ENCODE measurements around the gene CPA3.

The CPA3 gene, protein sequence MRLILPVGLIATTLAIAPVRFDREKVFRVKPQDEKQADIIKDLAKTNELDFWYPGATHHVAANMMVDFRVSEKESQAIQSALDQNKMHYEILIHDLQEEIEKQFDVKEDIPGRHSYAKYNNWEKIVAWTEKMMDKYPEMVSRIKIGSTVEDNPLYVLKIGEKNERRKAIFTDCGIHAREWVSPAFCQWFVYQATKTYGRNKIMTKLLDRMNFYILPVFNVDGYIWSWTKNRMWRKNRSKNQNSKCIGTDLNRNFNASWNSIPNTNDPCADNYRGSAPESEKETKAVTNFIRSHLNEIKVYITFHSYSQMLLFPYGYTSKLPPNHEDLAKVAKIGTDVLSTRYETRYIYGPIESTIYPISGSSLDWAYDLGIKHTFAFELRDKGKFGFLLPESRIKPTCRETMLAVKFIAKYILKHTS
- total RNA-seq = 0 to 0.67 (median 0) reads per million in 9 experiments

- ATAC-seq (replicated peaks) = no peak
- Mint-ChIP-seq H3K9me3 (no peaks in the 10 kb centered on the region), H3K27me3 (peaks cover 61 to 64% of the 10 kb centered on the region in 2 donors), H3K4me3 (no peak within 1 kb of the TSS), H3K4me1 (ENCODE audit: low read depth in 2 of 2) (no peaks in the 10 kb centered on the region), H3K27ac (no peak within 1 kb of the TSS), H3K36me3 (ENCODE audit: insufficient read depth) (no peaks in the 10 kb centered on the region)
- DNase-seq = no peak
Observed at GRCh38 chr3:148865049-148865448, at the start of gene CPA3. TSS of gene CPA3 (plus strand) at chr3:148865296. CDS start at chr3:148865308, 12 bp downstream.

- Mint-ChIP-seq H3K4me3 (no peak overlapping the region), H3K9me3 (no peaks in the 10 kb centered on the region), H3K27ac (no peak overlapping the region), H3K4me1 (ENCODE audit: low read depth in 2 of 2) (no peaks in the 10 kb centered on the region), H3K36me3 (ENCODE audit: insufficient read depth) (no peaks in the 10 kb centered on the region), H3K27me3 (peaks cover 11 to 14% of the 10 kb centered on the region in 2 donors)
- ATAC-seq (replicated peaks) = no peak
- no peak for DNase-seq
Observed at GRCh38 chr3:148815316-148816110, 49.6 kb upstream of the CPA3 start.

- Mint-ChIP-seq H3K4me3 (no peak overlapping the region), H3K27me3 (peaks cover 11 to 20% of the 10 kb centered on the region in 2 donors), H3K27ac (no peak overlapping the region), H3K36me3 (ENCODE audit: insufficient read depth) (no peaks in the 10 kb centered on the region), H3K9me3 (no peaks in the 10 kb centered on the region), H3K4me1 (ENCODE audit: low read depth in 2 of 2) (no peaks in the 10 kb centered on the region)
- ATAC-seq (replicated peaks) (no peak), DNase-seq (no peak)
Observed at GRCh38 chr3:148816427-148816826, 48.7 kb upstream of the CPA3 start.

GRCh38 chr3:148816981-148817525 lies 48.0 kb upstream of the CPA3 start:
- DNase-seq = no peak
- H3K27ac Mint-ChIP-seq = no peak overlapping the region
- ATAC-seq (replicated peaks) = no peak
- H3K27me3 Mint-ChIP-seq = peaks cover 7 to 16% of the 10 kb centered on the region in 2 donors
- no peak overlapping the region for H3K4me3 Mint-ChIP-seq
- no peaks in the 10 kb centered on the region for H3K9me3 Mint-ChIP-seq
- no peaks in the 10 kb centered on the region for H3K36me3 Mint-ChIP-seq (ENCODE audit: insufficient read depth)
- no peaks in the 10 kb centered on the region for H3K4me1 Mint-ChIP-seq (ENCODE audit: low read depth in 2 of 2)

DNA sequence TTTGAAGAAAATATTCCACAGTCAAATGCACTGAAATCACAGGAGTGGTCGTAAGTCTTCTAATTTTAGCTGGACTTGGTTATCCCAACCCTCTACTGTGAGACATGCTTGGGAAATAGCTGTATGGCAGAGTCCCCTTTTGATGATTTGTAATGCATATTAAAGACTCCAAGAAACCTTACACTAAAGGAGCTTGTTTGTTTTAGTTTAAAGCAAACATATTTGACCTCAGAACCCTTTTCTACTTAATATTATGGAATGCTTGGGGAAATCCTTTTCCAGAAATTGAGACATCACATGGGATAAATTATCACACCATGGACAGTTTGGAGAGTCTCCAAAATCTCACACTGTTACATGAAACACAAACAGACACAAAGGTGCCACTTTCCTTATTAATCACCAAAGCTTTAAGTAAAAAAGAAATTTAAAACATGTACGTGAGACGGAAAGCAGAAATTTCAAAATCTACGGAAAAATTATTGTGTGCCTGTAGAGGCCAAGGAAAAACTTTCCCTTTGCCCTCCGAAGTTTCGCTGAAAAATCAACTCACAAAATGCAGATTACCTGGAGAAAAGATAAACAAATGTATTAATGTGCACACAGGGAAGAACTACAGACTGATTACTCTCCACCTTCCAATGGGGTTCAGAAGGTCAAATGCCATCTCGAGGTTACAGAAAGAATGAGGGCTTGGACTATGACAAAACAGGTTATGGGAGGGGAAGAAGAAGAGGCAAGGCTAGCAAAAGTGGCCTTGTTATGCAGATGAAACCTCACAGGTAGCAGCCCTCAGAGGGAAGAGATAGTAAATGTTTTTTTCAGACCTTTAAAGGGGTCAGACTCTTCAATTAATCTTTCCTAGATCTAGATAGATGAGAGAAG lies 44.5 kb upstream of the CPA3 start:
- Mint-ChIP-seq H3K27me3 (peaks cover 0 to 9% of the 10 kb centered on the region in 2 donors), H3K27ac (no peak overlapping the region), H3K9me3 (peaks cover 0 to 2% of the 10 kb centered on the region in 2 donors), H3K4me3 (no peak overlapping the region), H3K4me1 (ENCODE audit: low read depth in 2 of 2) (no peaks in the 10 kb centered on the region), H3K36me3 (ENCODE audit: insufficient read depth) (no peaks in the 10 kb centered on the region)
- DNase-seq (no peak), ATAC-seq (replicated peaks) (no peak)

GRCh38 chr3:148823026-148823425 lies 42.1 kb upstream of the CPA3 start:
- DNase-seq (no peak), ATAC-seq (replicated peaks) (no peak)
- peaks cover 0 to 2% of the 10 kb centered on the region in 2 donors for H3K9me3 Mint-ChIP-seq
- H3K4me3 Mint-ChIP-seq = no peak overlapping the region
- no peaks in the 10 kb centered on the region for H3K36me3 Mint-ChIP-seq (ENCODE audit: insufficient read depth)
- peaks cover 0 to 9% of the 10 kb centered on the region in 2 donors for H3K27me3 Mint-ChIP-seq
- no peak overlapping the region for H3K27ac Mint-ChIP-seq
- H3K4me1 Mint-ChIP-seq (ENCODE audit: low read depth in 2 of 2) = no peaks in the 10 kb centered on the region

DNA sequence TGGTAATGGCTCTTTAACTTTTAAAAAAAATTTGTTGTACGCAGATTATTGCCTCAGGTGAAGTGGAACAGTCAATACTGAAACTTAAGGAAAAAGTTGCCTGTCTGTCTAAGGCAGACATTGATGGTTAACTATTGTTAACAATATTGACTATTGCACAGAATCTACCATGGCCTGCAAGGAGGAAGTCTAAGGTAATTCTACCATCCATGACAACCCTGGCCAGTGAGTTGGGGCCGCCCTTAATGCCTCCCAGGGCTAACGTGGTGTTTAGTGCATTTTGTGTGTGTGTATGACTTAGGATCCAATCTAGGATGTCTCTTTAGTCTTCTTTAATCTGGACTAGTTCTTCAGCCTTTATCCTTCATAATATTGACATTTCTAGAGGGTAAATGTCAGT lies 39.6 kb upstream of the CPA3 start:
- Mint-ChIP-seq H3K4me3 (no peak overlapping the region), H3K27ac (no peak overlapping the region), H3K9me3 (peaks cover 0 to 2% of the 10 kb centered on the region in 2 donors), H3K36me3 (ENCODE audit: insufficient read depth) (peaks cover 4% of the 10 kb centered on the region), H3K27me3 (peaks cover 0 to 6% of the 10 kb centered on the region in 2 donors), H3K4me1 (ENCODE audit: low read depth in 2 of 2) (no peaks in the 10 kb centered on the region)
- no peak for DNase-seq
- ATAC-seq (replicated peaks) = no peak

- Mint-ChIP-seq H3K9me3 (no peaks in the 10 kb centered on the region), H3K4me3 (no peak within 1 kb of the TSS), H3K36me3 (ENCODE audit: insufficient read depth) (peaks cover 4% of the 10 kb centered on the region), H3K27me3 (no peaks in the 10 kb centered on the region), H3K27ac (no peak within 1 kb of the TSS), H3K4me1 (ENCODE audit: low read depth in 2 of 2) (no peaks in the 10 kb centered on the region)
- ATAC-seq (replicated peaks) (no peak), DNase-seq (no peak)
Observed at GRCh38 chr3:148827585-148827984, 37.5 kb upstream of the CPA3 start, which contains the start of gene CPB1. TSS of gene CPB1 (plus strand) at chr3:148827811. CDS start at chr3:148827824, 13 bp downstream.

DNA sequence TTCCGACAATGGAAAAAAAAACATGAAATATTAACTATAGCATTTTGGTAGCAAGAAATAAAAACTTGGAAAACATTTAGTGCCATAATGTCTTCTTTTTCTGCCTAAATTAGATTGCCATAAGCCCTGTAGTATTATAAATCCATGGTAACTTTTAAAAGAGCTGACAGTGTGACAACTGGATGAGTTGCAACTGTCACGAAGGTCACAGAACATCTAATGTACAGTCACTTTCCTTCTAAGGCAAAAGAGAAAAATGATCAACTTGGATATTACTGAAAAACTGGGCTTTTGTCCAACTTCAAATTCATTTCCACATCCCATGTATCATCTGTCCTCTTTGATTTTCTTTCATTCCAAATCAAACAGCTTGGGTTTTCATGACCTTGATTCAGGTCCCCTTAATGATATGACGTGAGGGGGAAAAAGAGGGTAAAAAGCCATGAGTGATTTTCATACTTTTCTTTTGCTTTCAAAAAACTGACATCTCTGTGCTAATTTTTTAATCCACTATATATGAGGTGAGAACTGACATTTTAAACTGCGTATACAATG lies 36.9 kb upstream of the CPA3 start:
- Mint-ChIP-seq H3K4me1 (ENCODE audit: low read depth in 2 of 2) (no peaks in the 10 kb centered on the region), H3K27ac (no peak overlapping the region), H3K4me3 (no peak overlapping the region), H3K27me3 (peaks cover 0 to 5% of the 10 kb centered on the region in 2 donors), H3K9me3 (no peaks in the 10 kb centered on the region), H3K36me3 (ENCODE audit: insufficient read depth) (peaks cover 4% of the 10 kb centered on the region)
- DNase-seq (no peak), ATAC-seq (replicated peaks) (no peak)

DNA sequence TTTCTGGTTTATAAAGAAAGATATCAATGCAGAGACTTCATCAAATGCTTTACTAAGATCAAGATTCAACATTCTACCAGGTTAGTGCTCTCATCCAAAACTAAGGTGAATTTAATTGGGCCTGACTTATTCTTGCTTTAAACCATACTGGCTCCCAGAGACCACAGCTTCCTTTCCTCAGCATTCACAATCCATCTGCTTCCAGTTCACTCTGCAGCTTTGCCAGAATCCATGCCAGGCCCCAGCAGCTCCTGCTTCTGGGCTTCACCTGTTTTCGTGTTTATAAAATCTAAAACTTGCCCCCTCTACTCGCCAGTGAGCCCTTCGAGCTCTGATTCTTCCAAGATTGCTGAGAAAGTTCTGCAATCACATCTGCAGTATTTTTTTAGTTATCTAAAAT lies 35.2 kb upstream of the CPA3 start:
- no peak for DNase-seq
- peaks cover 4% of the 10 kb centered on the region for H3K36me3 Mint-ChIP-seq (ENCODE audit: insufficient read depth)
- H3K27me3 Mint-ChIP-seq = peaks cover 5 to 16% of the 10 kb centered on the region in 2 donors
- no peak overlapping the region for H3K4me3 Mint-ChIP-seq
- ATAC-seq (replicated peaks) = no peak
- H3K4me1 Mint-ChIP-seq (ENCODE audit: low read depth in 2 of 2) = no peaks in the 10 kb centered on the region
- H3K27ac Mint-ChIP-seq = no peak overlapping the region
- H3K9me3 Mint-ChIP-seq = no peaks in the 10 kb centered on the region

- peaks cover 4% of the 10 kb centered on the region for H3K36me3 Mint-ChIP-seq (ENCODE audit: insufficient read depth)
- no peaks in the 10 kb centered on the region for H3K4me1 Mint-ChIP-seq (ENCODE audit: low read depth in 2 of 2)
- no peak overlapping the region for H3K4me3 Mint-ChIP-seq
- ATAC-seq (replicated peaks) (no peak), DNase-seq (no peak)
- no peak overlapping the region for H3K27ac Mint-ChIP-seq
- H3K27me3 Mint-ChIP-seq = peaks cover 12 to 22% of the 10 kb centered on the region in 2 donors
- no peaks in the 10 kb centered on the region for H3K9me3 Mint-ChIP-seq
Observed at GRCh38 chr3:148833223-148833622, 31.9 kb upstream of the CPA3 start.

DNA sequence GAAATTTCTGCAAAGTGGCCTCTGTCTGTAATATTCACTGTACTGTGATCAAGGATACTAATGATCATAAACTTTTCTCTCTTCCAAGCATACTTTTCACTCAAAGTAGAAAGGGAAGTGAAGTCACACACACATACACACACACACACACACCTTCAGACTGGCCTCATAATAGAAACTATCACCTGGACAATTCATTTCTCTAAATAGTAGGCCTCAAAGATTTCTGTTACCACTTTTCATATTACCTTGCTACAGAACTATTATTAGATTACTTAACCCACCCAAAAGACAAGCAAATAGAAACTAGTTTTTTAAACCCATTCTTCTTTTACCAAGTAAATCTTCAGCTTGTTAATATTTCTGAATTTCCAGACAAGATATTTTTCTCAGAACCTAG lies 25.3 kb upstream of the CPA3 start:
- Mint-ChIP-seq H3K27ac (no peak overlapping the region), H3K4me3 (no peak overlapping the region), H3K36me3 (ENCODE audit: insufficient read depth) (no peaks in the 10 kb centered on the region), H3K27me3 (peaks cover 7 to 15% of the 10 kb centered on the region in 2 donors), H3K4me1 (ENCODE audit: low read depth in 2 of 2) (no peaks in the 10 kb centered on the region), H3K9me3 (no peaks in the 10 kb centered on the region)
- ATAC-seq (replicated peaks) = no peak
- DNase-seq = no peak
